Astrocyte (in vitro differentiated cells and primary cell): ENCODE data around the gene SCN2A. TPM values are rescaled to one million over a fixed set of nuclear protein-coding genes. Genes with fewer than 3 reads are reported as not detected.

Experiments
- DNase-seq: peaks from one replicate; pipeline ENCODE4 v3.0.0-alpha.2; 2010; ENCODE audit warnings: low read depth
- FAIRE-seq: peaks from 2 replicates; lab custom pipeline; 2011; peaks lifted over from hg19 to GRCh38; lab: Jason Lieb, UNC
- H2AFZ ChIP-seq: 2 replicates; pipeline ENCODE4 v1.6.0; 2012; ENCODE audit warnings: low read depth, low read length, inconsistent platforms
- H3K27ac ChIP-seq: 2 replicates; pipeline ENCODE4 v1.5.1; 2011; ENCODE audit warnings: low read depth, low read length, inconsistent platforms
- H3K27me3 ChIP-seq: 2 replicates; pipeline ENCODE4 v1.6.0; 2011; ENCODE audit warnings: low read length, inconsistent platforms; ENCODE audit not compliant: insufficient read depth
- H3K36me3 ChIP-seq: 2 replicates; pipeline ENCODE4 v1.5.1; 2011; ENCODE audit warnings: low read length, inconsistent platforms; ENCODE audit not compliant: insufficient read depth
- H3K4me1 ChIP-seq: 2 replicates; pipeline ENCODE4 v1.5.1; 2011; ENCODE audit warnings: low read length, inconsistent platforms; ENCODE audit not compliant: insufficient read depth
- H3K4me2 ChIP-seq: 2 replicates; pipeline ENCODE4 v1.6.0; 2012; ENCODE audit warnings: low read length, inconsistent platforms
- H3K4me3 ChIP-seq: 2 replicates; pipeline ENCODE4 v1.5.1; 2011; ENCODE audit warnings: low read depth, mild to moderate bottlenecking, low read length, inconsistent platforms; ENCODE audit not compliant: insufficient read depth
- H3K79me2 ChIP-seq: 2 replicates; pipeline ENCODE4 v1.6.0; 2012; ENCODE audit warnings: mild to moderate bottlenecking, low read length, inconsistent platforms; ENCODE audit not compliant: insufficient read depth
- H3K9ac ChIP-seq: 2 replicates; pipeline ENCODE4 v1.6.0; 2012; ENCODE audit warnings: mild to moderate bottlenecking, low read length, inconsistent platforms
- H3K9me3 ChIP-seq: 2 replicates; pipeline ENCODE4 v1.5.1; 2012; ENCODE audit warnings: low read depth, mild to moderate bottlenecking, low read length, inconsistent platforms; ENCODE audit not compliant: insufficient read depth
- H4K20me1 ChIP-seq: 2 replicates; pipeline ENCODE4 v1.6.0; 2012; ENCODE audit warnings: low read length, inconsistent platforms; ENCODE audit not compliant: insufficient read depth
- H3K27ac Mint-ChIP-seq: one replicate; pipeline ENCODE4 v1.8.0; 2021; ENCODE audit warnings: mild to moderate bottlenecking, mixed read lengths; ENCODE audit not compliant: unreplicated experiment
- H3K27me3 Mint-ChIP-seq: one replicate; pipeline ENCODE4 v1.8.0; 2021; ENCODE audit warnings: low read depth, mixed read lengths; ENCODE audit not compliant: unreplicated experiment
- H3K36me3 Mint-ChIP-seq: one replicate; pipeline ENCODE4 v1.8.0; 2021; ENCODE audit warnings: low read depth, mixed read lengths; ENCODE audit not compliant: unreplicated experiment
- H3K4me1 Mint-ChIP-seq: one replicate; pipeline ENCODE4 v1.8.0; 2021; ENCODE audit warnings: low read depth, mixed read lengths; ENCODE audit not compliant: unreplicated experiment
- H3K4me3 Mint-ChIP-seq: one replicate; pipeline ENCODE4 v1.8.0; 2021; ENCODE audit warnings: mild to moderate bottlenecking, moderate library complexity, mixed read lengths; ENCODE audit not compliant: unreplicated experiment
- H3K9me3 Mint-ChIP-seq: one replicate; pipeline ENCODE4 v1.8.0; 2021; ENCODE audit warnings: mild to moderate bottlenecking, mixed read lengths; ENCODE audit not compliant: unreplicated experiment
- EZH2 ChIP-seq: IDR thresholded peaks from 2 replicates; pipeline ENCODE4 v1.6.1; 2012; ENCODE audit warnings: mild to moderate bottlenecking, low read length, inconsistent platforms; ENCODE audit not compliant: insufficient read depth
- total RNA-seq: library from RNA; stranded (reverse); gene quantifications from 2 replicates; pipeline ENCODE4 v1.2.1, GENCODE V29; 2021
- TF ChIP-seq, protein P1 (sequence below): IDR thresholded peaks from 2 replicates; pipeline ENCODE4 v1.5.1; 2011; ENCODE audit warnings: low read depth, mild to moderate bottlenecking, inconsistent platforms, low read length, moderate library complexity; ENCODE audit not compliant: insufficient read depth

The SCN2A gene
- total RNA-seq, 1 donor from 2014 or later: 7.5 TPM

- Histone ChIP-seq H2AFZ (peak overlapping the region; percentile 75), H3K9ac (peak overlapping the region; percentile 36), H3K4me2 (peak overlapping the region; percentile 79), H3K9me3 (no peaks in the 10 kb centered on the region), H4K20me1 (no peaks in the 10 kb centered on the region), H3K79me2 (no peaks in the 10 kb centered on the region), H3K4me1 (no peaks in the 10 kb centered on the region), H3K36me3 (no peaks in the 10 kb centered on the region), H3K27ac (no peak overlapping the region), H3K27me3 (no peaks in the 10 kb centered on the region), H3K4me3 (peak overlapping the region; percentile 47)
- peak overlapping the region; percentile 48 for H3K27ac Mint-ChIP-seq
- DNase-seq (peak; percentile 86), FAIRE-seq (no peak)
- no peak for TF ChIP-seq EZH2
- TF ChIP-seq, protein P1, sequence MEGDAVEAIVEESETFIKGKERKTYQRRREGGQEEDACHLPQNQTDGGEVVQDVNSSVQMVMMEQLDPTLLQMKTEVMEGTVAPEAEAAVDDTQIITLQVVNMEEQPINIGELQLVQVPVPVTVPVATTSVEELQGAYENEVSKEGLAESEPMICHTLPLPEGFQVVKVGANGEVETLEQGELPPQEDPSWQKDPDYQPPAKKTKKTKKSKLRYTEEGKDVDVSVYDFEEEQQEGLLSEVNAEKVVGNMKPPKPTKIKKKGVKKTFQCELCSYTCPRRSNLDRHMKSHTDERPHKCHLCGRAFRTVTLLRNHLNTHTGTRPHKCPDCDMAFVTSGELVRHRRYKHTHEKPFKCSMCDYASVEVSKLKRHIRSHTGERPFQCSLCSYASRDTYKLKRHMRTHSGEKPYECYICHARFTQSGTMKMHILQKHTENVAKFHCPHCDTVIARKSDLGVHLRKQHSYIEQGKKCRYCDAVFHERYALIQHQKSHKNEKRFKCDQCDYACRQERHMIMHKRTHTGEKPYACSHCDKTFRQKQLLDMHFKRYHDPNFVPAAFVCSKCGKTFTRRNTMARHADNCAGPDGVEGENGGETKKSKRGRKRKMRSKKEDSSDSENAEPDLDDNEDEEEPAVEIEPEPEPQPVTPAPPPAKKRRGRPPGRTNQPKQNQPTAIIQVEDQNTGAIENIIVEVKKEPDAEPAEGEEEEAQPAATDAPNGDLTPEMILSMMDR: peak; percentile 95
- H3K36me3 Mint-ChIP-seq: no peaks in the 10 kb centered on the region
- no peaks in the 10 kb centered on the region for H3K9me3 Mint-ChIP-seq
- peak overlapping the region; percentile 93 for H3K4me3 Mint-ChIP-seq
- H3K27me3 Mint-ChIP-seq: no peaks in the 10 kb centered on the region
- peaks cover 2% of the 10 kb centered on the region for H3K4me1 Mint-ChIP-seq
Measured at GRCh38 chr2:165293440-165294420, 54.5 kb downstream of the SCN2A start.

DNA sequence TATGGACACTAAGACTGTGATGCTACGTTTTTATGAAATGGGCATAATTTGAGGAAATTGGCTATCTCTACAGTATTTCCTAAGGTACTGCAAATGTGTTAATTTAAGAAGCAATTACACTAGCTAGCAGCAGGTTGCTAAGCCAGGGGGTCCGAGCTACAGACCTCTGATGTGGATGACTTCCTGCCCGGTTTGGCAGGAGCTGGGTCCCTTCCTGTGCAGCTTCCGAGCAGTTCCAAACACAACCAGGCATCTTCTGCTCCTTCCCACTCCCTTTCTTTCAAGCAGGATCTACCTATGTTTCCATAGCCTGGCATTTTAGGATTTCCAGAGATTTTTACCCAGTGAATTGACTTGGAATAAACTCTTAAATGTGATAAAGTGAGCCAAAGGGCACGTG lies 55.7 kb downstream of the SCN2A start:
- TF ChIP-seq, protein P1: no peak
- no peak for TF ChIP-seq EZH2
- H2AFZ ChIP-seq: no peak overlapping the region
- H3K27ac ChIP-seq: no peak overlapping the region

GRCh38 chr2:165295643-165296042 lies 56.4 kb downstream of the SCN2A start:
- Mint-ChIP-seq H3K9me3 (no peaks in the 10 kb centered on the region), H3K27ac (no peak overlapping the region), H3K36me3 (no peaks in the 10 kb centered on the region), H3K27me3 (no peaks in the 10 kb centered on the region), H3K4me1 (peaks cover 2% of the 10 kb centered on the region), H3K4me3 (no peak overlapping the region)
- Histone ChIP-seq H3K27me3 (no peaks in the 10 kb centered on the region), H3K4me2 (no peak overlapping the region), H2AFZ (no peak overlapping the region), H3K4me1 (no peaks in the 10 kb centered on the region), H3K79me2 (no peaks in the 10 kb centered on the region), H3K36me3 (no peaks in the 10 kb centered on the region), H3K27ac (no peak overlapping the region), H3K9ac (no peak overlapping the region), H4K20me1 (no peaks in the 10 kb centered on the region), H3K9me3 (no peaks in the 10 kb centered on the region), H3K4me3 (no peak overlapping the region)
- no peak for TF ChIP-seq EZH2
- TF ChIP-seq, protein P1: no peak
- DNase-seq (no peak), FAIRE-seq (no peak)

More for the DNA sequence above, 55.7 kb downstream of the SCN2A start:
- Histone ChIP-seq H3K27me3 (no peaks in the 10 kb centered on the region), H3K9ac (no peak overlapping the region), H3K4me1 (no peaks in the 10 kb centered on the region), H3K4me2 (peak overlapping the region; percentile 79), H3K4me3 (no peak overlapping the region), H3K79me2 (no peaks in the 10 kb centered on the region), H4K20me1 (no peaks in the 10 kb centered on the region), H3K9me3 (no peaks in the 10 kb centered on the region), H3K36me3 (no peaks in the 10 kb centered on the region)
- Mint-ChIP-seq H3K4me3 (peak overlapping the region; percentile 93), H3K27me3 (no peaks in the 10 kb centered on the region), H3K9me3 (no peaks in the 10 kb centered on the region), H3K4me1 (peaks cover 2% of the 10 kb centered on the region), H3K27ac (no peak overlapping the region), H3K36me3 (no peaks in the 10 kb centered on the region)
- DNase-seq (no peak), FAIRE-seq (no peak)
